GM12865 (cell line): Measurements from ENCODE around the gene RNU1-2.
A peak's percentile ranks its signal among the peaks of the same experiment; 100 is the strongest.
"Not testable (repeated sequence)": the region's sequence is repeated elsewhere in the genome, so short reads cannot be mapped to it uniquely, and the experiment has no call there.

Experiments used
- DNase-seq: peaks from one replicate; pipeline ENCODE4 v3.0.0; 2010; ENCODE audit warnings: low read depth
- H3K4me3 ChIP-seq: 2 replicates; pipeline ENCODE4 v1.5.1; 2011; ENCODE audit warnings: mild to moderate bottlenecking, low read depth, low read length, control low read depth
- CTCF ChIP-seq: IDR thresholded peaks from 2 replicates; pipeline ENCODE4 v1.5.1; 2011; ENCODE audit warnings: low read length, control low read depth, low read depth, inconsistent platforms; ENCODE audit not compliant: insufficient read depth; ENCODE audit errors: missing control alignments

Gene RNU1-2

GRCh38 chr1:16906873-16907272 lies 11.1 kb downstream of the RNU1-2 start:
- H3K4me3 ChIP-seq, result no peak overlapping the region
- no peak for TF ChIP-seq CTCF
- DNase-seq, result no peak

- DNase-seq, result no peak
- H3K4me3 ChIP-seq, result no peak overlapping the region
- TF ChIP-seq CTCF, result no peak
Measured at GRCh38 chr1:16907870-16908758, 12.3 kb downstream of the RNU1-2 start.

DNA sequence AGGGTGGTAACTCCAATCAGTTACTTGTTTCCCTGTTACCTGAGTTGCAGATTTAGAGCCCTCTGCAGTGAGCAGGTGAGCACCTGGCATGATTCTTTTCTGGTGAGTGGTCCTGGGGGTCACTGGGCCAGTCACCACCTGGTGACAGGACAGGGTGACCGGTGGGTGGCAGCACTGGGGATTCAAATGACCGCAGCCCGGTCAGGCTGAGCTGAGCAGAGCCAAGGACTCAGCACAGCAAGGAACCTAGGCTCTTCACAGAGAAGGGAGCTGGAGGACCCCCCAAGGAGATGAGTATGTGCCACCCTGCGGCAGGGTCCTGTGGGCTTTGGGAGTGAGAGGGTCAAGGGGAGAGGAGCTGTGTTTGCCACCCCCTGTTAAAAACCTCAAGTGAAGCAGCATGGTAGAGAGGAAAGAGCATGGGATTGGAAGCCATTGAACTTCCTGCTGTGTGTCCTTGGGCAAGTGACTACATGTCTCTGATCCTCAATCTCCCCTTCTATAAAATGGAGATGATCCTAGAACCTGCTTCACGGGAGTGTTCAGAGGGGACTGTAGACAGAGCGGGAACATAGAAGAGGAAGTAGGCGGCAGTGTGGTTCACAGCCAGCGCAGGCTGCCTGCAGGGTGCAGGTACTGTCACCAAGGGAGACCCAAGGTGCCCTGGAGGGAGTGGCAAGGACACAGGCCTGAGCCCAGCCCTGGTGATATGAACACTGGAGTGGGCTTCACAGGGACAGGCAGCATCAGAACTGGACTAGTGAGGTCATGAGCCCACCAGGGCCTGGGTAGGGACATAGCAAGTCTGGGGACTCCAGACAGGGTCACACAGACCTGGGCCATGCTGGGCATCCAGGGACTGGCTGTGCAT lies 16.3 kb downstream of the RNU1-2 start:
- not testable (repeated sequence) for H3K4me3 ChIP-seq, DNase-seq

- not testable (repeated sequence) for DNase-seq
Measured at GRCh38 chr1:16912742-16913141, 17.0 kb downstream of the RNU1-2 start.

DNA sequence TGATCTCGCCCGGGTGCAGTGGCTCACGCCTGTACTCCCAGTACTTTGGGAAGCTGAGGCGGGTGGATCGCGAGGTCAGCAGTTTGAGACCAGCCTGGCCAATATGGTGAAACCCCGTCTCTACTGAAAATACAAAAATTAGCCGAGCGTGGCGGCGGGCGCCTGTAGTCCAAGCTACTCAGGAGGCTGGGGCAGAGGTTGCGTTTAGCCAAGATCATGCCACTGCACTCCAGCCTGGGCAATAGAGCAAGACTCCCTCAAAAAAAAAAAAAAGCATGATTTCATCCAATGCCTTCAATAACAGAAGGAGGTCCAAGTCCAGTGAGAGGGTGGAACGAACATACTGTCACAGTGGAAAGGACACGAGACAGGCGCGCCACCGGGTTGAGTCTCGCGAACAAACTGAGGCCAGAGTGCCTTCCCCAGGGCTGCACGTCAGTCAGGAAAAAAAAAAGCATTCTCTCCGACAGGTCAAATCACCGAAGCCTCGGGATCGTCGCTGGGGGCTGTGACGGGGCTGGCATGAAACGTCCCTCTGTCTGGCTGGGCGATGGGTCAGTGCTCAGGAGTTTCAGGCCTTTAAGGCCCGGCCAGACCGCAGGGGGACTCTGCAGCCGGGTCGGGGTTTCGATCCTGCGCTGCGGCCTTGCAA lies 17.5 kb downstream of the RNU1-2 start:
- DNase-seq, result no peak
- peak overlapping the region; percentile 66 for H3K4me3 ChIP-seq
- no peak for TF ChIP-seq CTCF

More at GRCh38 chr1:16912742-16913141, 17.0 kb downstream of the RNU1-2 start:
- H3K4me3 ChIP-seq, result not testable (repeated sequence)

GRCh38 chr1:16913833-16914662 lies 18.3 kb downstream of the RNU1-2 start:
- peak overlapping the region; percentile 66 for H3K4me3 ChIP-seq
- peak; percentile 2 for TF ChIP-seq CTCF
- peak; percentile 90 for DNase-seq

DNA sequence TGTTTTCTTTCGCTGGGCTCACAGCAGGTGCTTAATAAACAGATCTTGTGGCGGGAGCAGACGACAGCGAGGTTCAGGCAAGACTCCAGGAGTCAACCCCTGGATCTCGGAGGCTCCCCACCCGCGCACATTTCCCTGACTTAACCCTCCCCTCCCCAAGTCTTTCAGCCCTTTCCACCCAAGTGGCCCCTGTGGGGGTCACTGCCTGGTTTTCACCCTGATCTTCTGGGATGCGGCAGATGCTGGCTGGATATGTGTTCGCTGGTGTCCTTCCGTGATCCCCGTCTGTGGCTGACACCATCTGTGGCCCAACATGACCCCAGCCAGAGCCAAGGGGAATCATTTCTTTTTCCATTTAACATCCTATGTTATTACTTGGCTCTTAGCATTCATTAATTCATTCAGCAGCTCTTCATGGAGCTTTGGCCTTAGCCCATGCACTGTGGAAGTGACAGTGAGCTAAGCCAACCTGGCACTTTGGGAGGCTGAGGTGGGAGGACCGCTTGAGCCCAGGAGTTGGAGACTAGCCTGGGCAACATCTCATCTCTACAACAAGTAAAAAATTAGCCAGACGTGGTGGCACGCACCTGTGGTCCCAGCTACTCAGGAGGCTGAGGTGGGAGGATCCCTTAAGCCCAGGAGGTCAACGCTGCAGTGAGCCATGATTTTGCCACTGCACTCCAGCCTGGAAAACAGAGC lies 19.3 kb downstream of the RNU1-2 start:
- H3K4me3 ChIP-seq, DNase-seq: not testable (repeated sequence)
